HG02798 (cell line): ENCODE data around the gene TTC7B.

Source experiments
- ATAC-seq: cut with Tn5 transposase; IDR thresholded peaks from one replicate; pipeline ENCODE4 v1.9.1; 2021; ENCODE audit warnings: mild to moderate bottlenecking; ENCODE audit not compliant: unreplicated experiment, poor library complexity

TTC7B gene

DNA sequence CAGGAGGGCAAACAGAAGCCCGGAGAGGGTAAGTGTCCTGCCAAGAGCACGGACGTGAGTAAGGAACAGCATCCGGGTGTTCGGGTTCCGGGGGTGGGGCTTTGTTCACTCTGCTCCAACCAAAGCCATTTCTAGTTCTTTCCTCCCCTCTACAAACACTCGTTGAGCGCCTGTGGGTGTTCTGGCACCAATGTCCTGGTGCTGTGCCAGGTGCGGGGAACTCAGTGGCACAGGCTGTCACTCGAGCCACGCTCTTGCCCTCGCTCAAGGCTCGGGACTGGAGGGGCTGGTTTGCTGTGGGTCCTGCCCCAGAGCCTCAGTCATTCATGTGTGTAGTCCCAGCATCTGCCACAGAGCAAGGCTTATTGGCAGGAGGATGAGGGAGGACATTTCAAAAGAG, 261.9 kb downstream of the TTC7B start:
- no peak for ATAC-seq

GRCh38 chr14:90553921-90554336, 262.3 kb downstream of the TTC7B start:
- ATAC-seq = no peak

- no peak for ATAC-seq
Measured at GRCh38 chr14:90553298-90553920, 262.8 kb downstream of the TTC7B start.

- no peak for ATAC-seq
Measured at GRCh38 chr14:90552465-90553297, 263.5 kb downstream of the TTC7B start.

DNA sequence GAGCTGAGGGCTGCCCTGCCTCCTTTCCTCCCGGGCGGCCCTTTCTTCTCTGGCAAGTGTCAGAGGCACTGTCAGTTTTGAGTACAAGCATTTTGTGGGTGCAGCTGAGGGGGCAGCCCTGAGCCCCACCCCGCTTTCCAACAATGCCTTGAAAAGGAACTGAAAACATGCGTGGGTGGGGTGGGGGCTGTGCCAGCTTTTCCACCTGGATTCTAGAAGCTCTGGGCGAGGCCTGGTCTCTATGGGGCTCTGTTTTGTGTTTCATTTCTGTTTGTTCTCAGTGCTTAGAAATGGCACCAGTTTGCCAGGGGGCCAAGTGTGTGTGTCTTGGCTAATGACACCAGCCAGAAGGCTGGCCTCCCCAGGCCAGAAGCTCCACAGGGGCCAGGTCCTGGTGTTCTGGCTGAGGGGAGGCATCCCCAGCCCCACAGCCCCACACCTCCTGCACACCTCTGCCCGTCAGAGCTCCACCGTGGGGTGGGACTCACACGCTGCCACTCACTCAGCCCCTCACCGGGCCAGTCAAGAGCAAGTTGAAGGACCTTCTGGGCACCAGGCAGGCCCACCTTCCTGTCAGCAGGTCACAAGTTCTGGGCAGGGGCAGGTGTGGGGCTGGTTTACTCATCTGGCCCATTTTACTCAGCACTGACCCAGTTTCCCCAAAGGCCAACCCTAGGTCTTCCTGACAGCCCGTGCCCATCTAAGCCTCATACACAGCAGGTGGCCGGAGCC, 264.3 kb downstream of the TTC7B start:
- no peak for ATAC-seq

- ATAC-seq = no peak
Measured at GRCh38 chr14:90551070-90551704, 265.0 kb downstream of the TTC7B start.

GRCh38 chr14:90549794-90550641, 266.2 kb downstream of the TTC7B start:
- ATAC-seq = no peak

- no peak for ATAC-seq
Measured at GRCh38 chr14:90548455-90548854, 267.8 kb downstream of the TTC7B start.

DNA sequence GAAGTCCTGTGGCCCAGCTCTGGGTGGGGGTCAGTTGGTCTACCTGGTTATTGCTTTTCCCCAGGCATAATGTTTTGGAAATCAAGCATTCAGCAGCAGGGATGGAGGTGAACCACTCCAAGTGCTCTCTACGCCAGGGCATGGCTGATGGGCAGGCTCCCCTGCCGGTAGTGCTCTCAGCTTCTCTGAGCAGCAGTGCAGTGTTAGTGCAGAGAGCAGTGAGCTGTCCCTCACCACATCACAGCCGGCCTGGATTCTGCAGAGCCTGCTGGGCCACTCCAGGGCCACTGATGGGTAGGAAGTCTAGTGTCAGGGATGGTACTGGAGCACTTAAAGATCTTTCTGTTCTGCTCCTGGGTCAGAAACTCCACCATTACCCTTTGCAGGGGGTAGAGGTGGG, 268.3 kb downstream of the TTC7B start:
- ATAC-seq = no peak

DNA sequence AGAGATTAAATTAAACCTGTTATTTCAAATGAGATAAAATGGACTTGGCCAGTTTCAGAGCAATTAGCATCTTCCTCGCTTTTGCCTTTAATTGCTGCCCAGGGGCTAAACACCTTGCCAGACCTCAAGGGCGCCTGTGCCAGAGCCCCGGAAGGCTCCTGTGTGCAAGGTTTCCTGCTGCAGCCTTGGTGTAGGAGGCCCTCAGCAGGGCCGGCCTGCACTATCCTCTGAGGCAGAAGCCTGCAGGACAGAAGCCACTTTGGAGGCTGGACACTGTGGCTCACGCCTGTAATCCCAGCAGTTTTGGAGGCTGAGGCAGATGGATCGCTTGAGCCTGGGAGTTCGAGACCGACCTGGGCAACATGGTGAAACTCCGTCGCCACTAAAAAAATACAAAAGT, 269.0 kb downstream of the TTC7B start:
- ATAC-seq = no peak

GRCh38 chr14:90546767-90547166, 269.5 kb downstream of the TTC7B start:
- ATAC-seq = no peak

DNA sequence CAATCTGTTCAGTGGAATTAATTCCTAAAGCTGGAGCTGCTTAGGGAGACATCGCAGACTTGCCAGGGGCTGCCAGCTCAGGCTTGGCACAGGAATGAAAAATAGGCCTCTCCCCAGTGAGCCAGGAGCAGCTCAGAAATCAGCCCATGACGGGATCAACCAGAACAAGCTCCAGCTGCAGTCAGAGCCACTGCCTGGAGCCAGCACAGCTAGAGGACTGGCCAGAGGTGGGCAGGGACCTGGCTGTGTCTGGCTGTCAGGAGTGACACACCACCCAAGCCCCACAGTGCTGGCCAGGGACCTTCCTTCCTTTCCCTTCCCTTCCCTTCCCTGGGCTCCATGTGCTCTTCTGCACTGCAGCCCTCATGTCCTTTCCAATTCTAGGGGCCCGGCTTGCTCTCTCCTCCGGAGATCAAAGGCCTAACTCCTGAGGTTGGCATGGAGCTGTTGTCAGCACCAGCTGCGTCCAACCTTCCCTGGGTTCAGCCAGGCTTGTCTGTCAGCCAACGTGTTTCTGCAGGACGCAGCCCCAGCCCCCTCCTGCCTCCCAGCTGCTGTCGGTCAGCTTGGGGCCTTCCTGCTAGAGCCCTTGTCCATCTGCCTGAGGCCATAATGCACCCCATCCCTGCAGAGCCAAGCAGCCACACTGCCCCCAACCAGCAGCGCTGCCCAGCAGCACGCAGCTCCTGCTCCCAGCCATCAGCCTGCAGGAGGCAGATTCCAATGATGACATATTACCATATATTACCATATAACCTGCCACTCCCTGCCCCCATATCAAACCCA, 270.1 kb downstream of the TTC7B start:
- no peak for ATAC-seq

DNA sequence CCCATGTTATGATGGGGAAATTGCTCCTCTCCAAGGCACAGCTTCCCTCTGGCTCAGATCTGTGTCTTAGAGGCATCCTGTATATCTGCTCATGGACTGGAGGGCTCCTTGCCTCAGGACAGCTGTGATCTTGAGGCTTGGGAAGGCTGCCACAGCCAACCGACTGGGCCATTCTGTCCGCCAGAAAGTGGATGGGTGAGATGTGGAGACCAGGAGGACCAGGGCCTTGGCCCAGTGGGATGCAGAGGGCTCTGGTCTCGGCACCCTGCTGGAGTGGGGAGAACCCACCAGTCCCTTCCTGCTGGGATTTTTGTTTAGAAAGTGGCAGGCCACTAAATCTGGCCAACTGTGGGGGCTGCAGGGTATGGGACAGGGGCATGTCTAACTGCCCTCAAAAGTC, 270.8 kb downstream of the TTC7B start:
- no peak for ATAC-seq

DNA sequence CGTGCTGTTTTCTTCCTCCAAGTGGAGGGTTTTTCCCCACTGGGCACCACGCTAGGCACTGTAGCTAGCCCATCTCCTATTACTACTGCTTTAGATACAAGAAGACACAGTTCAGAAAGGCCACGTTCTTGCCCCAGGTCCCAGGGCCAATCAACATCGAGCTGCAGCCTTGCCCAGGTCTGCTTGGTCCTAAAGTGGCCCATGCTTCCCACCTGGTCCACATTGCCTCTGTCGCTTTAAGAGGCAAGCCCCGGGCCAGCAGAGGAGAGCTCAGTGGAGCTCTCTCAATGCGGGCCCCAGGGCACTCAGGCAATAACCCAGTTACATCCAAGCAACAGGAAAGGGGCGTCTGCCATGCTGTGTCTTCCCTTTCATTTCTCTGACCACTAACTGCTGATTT, 271.3 kb downstream of the TTC7B start:
- no peak for ATAC-seq

GRCh38 chr14:90544566-90544965, 271.7 kb downstream of the TTC7B start:
- ATAC-seq = no peak

- ATAC-seq = no peak
Measured at GRCh38 chr14:90543876-90544275, 272.4 kb downstream of the TTC7B start.

DNA sequence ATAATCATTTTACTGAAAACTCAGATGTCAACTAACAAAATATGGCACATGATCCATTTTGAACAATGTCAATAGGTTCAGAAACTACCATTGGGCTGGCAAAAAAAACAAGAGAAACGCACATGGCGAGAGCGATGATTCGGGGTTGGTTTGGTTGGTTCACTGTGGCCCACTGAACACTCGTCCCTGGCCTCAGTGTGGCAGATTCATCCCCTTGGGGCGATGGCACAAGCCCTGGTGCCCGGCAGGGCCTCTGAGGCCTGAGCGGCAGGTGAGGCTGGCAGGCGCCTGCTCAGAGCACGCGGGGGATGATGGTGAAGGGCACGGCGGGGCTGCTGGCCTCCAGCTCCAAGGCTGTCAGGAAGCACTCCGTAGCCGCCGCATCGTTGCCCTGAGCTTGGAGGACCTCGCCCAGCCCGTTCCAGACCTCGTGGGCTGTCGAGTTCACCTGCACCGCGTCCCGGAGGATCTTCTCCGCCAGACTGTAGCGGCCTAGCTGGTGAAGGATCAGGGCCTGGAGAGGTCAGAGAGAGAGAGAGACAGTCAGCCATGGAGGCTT, 275.1 kb downstream of the TTC7B start:
- ATAC-seq = no peak

- ATAC-seq = no peak
Measured at GRCh38 chr14:90540437-90540836, 275.8 kb downstream of the TTC7B start.

- no peak for ATAC-seq
Measured at GRCh38 chr14:90539996-90540395, 276.2 kb downstream of the TTC7B start.
